GM19463 (cell line): ENCODE data around the gene AGPAT2.

Experiments
- ATAC-seq: cut with Tn5 transposase; IDR thresholded peaks from one replicate; pipeline ENCODE4 v1.9.1; 2021; ENCODE audit warnings: mild to moderate bottlenecking, moderate library complexity; ENCODE audit not compliant: unreplicated experiment

Gene AGPAT2

GRCh38 chr9:136675477-136676296, 11.6 kb downstream of the AGPAT2 start:
- ATAC-seq, result no peak

DNA sequence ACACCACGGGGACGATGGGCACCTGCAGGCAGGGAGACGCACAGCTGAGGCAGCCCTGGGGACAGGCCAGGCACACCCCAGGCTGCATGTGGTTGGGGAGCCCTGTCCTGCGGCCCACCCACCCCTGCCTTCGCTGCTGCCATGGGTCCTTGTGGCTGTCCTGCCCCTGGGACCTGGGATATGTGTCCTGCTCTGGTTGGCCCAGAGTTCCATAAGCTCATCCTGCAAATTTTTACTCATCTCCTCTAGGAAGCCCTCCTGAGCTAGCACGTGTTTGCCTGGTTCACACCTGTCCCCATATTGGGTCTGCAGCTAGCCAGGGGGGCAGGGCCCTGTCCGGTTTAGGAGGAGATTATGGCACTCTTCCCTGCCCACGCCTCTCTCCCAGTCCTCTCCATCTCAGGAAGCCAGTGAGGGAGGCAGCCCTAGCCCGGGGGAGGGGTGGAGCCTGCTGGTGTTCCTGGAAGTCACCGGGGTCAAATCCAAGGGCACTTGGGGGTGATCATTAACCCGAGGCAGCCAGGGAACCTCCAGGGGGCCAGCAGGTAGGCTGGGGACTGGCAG, 12.4 kb downstream of the AGPAT2 start:
- ATAC-seq, result no peak

DNA sequence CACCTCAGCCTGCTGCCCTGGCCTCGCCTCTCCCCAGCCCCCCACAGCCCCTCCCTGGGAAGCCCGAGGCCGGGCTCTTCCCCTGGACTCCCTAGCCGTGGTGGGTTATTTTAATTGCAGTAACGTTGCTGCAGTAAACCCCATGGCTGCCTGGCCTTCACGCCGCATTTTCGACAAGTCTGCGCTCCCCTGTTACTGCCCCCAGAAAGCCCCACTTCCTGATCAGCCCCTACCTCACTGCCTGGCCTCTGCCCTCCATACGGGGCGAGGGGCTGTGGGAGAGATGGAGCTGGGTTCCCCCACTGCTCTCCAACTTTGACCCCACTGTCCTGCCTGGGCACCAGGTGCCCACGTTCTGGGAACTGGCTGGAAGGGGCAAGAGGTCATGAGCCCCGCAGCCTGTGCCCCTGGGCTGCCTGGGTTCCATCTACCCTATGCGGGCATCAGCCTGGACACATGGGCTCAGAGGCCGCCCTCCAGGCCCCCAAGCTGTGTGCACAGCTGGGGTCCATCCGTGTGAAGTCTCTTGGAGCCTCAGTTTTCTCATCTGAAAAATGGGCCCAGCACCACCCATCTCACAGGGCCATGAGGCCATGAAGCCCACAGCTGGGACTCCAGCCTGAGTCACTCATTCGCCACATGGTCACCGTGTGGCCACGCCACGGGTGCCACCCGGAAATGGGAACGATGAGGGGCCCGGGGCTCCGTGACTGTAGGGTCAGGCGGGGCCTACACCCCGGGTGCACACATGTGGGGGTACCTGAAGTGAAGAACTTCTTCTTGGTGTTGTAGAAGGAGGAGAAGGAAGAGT, 13.1 kb downstream of the AGPAT2 start:
- no peak for ATAC-seq

DNA sequence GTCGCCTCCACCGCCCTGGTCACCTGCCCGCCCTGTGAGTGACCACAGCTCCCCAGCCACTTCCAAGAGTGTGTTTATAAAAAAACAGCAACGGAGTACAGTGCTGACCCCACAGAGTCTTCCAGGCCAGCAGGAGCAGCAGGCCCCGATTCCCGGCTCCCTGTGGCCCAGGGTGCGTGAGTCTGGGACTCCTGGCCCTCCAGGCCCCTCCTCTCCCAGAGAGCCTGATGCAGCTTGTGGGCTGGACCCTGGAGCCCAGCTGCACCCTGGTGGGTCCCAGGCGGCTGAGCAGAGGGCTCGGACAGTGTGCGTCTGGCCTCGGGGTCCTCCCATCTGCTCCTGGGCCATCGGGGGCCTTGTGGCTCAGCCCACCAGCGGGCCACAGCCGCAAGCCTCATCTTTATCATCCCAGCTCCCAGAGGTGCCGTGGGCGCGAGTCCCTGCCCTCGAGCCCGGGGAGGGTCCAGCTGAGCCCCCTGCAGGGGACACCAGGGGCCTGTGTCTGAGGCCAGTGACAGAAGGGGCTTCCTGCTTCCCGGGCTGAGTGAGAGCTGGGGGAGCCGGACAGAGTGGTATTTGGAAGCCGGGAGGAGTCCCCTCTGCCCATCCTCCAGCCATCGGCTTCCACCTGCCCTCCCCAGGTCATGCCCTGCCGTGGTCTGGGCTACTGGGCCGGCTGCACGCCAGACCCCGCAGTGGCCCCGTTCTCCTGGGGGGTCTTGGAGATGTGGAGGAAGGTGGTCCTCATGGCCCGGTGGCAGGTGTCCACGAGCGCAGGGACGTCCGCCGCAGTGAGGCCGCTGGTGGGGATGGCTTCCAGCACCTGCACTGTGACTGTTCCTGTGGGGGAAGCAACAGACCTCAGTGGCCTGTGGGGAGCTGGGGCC, 13.9 kb downstream of the AGPAT2 start:
- ATAC-seq, result no peak

DNA sequence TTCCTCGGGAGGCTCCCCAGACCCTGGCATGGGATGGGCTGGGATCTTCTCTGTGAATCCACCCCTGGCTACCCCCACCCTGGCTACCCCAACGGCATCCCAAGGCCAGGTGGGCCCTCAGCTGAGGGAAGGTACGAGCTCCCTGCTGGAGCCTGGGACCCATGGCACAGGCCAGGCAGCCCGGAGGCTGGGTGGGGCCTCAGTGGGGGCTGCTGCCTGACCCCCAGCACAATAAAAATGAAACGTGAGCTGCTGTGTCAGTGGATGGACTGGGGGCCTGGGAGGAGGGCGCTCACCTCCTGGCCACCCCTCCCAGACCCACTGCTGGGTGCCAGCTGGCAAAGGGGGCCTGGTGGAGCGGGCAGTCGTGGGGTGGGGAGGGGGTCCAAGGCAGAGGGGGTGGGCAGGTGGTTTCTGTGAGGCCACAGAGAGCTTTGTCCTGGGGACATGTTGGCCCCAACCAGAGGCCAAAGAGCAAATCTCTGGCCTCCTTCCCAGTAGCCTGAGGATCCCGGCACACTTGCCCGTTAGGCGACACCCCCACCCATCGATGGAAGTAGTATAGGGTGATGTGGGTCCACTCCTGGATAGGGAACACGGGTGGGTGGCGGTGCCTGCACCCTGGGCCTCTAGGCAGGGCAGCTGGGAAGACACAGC, 14.7 kb downstream of the AGPAT2 start:
- no peak for ATAC-seq

DNA sequence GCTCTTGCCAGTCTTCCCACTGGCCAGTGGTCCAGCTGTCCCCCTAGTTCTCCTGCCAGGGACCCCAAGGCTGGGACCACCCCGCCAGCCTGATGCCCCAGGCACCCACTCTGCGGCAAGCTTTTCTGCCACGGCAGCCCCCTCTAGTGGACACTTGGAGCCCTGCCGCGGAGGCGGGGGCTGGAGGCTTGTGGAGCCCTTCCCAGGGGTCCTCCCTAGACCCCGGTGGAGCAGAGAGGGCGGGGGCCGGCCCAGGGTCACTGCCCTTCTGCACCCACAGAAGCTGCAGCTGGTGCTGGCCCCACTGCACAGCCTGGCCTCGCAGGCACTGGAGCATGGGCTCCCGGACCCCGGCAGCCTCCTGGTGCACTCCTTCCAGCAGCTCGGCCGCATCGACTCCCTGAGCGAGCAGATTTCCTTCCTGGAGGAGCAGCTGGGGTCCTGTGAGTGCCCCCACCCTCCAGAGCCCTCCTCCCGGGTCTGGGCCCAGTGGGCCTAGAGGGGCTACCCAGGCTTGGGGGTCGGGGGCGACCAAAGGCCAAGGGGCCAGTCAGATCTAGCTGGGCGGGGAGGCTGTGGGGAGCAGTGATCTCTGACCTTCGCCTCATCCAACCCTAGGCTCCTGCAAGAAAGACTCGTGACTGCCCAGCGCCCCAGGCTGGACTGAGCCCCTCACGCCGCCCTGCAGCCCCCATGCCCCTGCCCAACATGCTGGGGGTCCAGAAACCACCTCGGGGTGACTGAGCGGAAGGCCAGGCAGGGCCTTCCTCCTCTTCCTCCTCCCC, 15.4 kb downstream of the AGPAT2 start:
- no peak for ATAC-seq

DNA sequence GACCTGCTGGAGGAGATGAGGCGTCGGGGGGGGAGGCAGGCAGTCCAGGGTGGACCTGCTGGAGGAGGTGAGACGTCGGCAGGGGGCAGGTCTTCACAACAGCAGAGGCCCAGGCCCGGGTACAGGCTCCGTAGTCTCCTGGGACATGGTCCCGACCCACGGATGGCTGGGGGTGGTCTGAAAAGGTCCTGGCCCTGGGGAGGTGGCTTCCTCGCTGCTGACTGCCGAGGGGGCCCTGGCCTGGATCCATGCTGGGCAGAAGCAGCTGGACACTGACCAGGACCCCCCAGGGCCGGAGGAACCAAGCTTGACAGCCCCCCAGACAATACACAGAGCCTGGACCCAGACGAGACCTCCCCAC, 16.0 kb downstream of the AGPAT2 start:
- ATAC-seq, result no peak

- ATAC-seq, result no peak
Observed at GRCh38 chr9:136670576-136671253, 16.5 kb downstream of the AGPAT2 start.

GRCh38 chr9:136669791-136670464, 17.3 kb downstream of the AGPAT2 start:
- ATAC-seq, result no peak

- ATAC-seq, result no peak
Observed at GRCh38 chr9:136668983-136669790, 18.1 kb downstream of the AGPAT2 start.

DNA sequence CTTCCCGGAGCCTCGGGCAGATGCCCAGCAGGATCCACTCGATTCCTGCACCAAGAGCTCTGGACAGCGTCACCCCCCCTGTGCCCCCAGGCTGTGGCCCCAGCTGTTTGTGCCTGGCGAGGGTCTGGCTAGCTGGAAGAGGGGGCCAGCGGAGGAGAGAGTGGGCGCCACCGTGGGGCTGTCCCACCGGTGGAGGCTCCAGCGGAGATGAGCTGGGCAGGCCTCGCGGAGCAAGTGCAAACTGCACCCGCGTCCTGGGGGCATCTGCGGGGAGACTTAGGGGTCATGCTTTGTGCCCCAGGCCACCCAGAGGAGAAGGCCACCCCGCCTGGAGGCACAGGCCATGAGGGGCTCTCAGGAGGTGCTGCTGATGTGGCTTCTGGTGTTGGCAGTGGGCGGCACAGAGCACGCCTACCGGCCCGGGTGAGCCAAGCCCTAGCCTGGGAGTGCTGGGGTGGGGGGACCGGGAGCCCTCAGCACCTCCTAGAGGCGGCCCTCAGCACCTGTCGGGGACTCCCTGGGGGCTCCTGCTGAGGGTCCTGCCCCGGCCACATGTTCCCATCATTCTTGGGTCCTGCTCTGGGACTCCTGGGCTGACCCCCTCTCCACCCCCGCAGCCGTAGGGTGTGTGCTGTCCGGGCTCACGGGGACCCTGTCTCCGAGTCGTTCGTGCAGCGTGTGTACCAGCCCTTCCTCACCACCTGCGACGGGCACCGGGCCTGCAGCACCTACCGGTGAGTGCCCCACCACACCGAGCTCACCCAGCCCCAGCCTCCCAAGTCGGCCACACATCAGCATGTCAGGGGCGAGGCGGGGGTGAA, 19.1 kb downstream of the AGPAT2 start:
- ATAC-seq, result no peak

GRCh38 chr9:136667214-136667939, 19.9 kb downstream of the AGPAT2 start:
- no peak for ATAC-seq

DNA sequence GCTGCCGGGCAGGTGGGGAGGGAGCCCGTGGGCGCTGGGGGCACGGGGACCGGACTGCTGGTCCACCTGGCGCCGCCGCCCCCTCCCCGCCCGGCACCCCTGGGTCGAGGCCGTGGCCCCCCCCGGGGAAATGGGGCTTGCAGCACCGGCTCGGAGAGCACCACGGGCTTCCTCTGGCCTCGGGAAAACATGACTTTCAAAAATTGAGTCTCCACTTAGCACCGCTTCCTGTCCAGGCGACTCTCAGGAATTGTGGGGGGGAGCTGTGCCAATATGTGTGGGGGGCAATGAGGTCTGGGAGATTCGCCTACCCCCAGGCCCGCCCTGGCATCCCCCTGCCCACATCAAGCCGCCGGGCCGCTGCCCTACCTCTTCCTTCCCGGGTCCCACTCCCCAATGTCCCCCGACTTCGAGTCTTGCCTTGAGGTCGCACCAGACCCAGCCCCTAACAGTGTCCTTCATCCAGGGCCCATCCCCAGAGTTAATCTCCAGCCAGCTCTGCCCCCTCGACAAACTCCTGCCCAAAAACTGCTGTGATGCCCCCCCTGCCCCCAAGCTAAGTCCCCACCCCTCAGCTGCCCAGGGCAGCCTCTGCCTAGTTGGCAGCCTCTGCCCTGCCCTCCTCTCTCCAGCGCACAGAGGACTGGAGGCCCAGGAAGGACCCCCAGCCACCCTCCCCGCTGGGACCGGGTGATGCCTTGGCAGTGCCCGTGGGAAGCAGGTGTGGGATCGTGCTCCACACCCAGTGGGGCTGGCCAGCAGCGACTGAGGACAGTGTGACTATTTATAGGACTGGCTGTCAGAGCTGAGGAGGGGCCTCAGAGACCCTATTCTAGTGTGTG, 20.7 kb downstream of the AGPAT2 start:
- no peak for ATAC-seq

GRCh38 chr9:136665704-136666371, 21.4 kb downstream of the AGPAT2 start:
- no peak for ATAC-seq
